Dendritic cell treated with granulocyte-macrophage colony-stimulating factor and Interleukin-4, amounts not matched to agents 40 ng/mL and 50 ng/mL, for 4 days (primary cell): ENCODE results near the gene CALHM3.

Source experiments
- H3K27ac Mint-ChIP-seq: one replicate; pipeline ENCODE4 v1.8.0; 2022; ENCODE audit warnings: mild to moderate bottlenecking, mixed read lengths
- H3K27me3 Mint-ChIP-seq: one replicate; pipeline ENCODE4 v1.8.0; 2022; ENCODE audit warnings: mild to moderate bottlenecking, mixed read lengths
- H3K36me3 Mint-ChIP-seq: one replicate; pipeline ENCODE4 v1.8.0; 2022; ENCODE audit warnings: low read depth, mixed read lengths
- H3K4me1 Mint-ChIP-seq: one replicate; pipeline ENCODE4 v1.8.0; 2022; ENCODE audit warnings: low read depth, mixed read lengths
- H3K4me3 Mint-ChIP-seq: one replicate; pipeline ENCODE4 v1.8.0; 2022; ENCODE audit warnings: mild to moderate bottlenecking, moderate library complexity, mixed read lengths
- H3K9me3 Mint-ChIP-seq: one replicate; pipeline ENCODE4 v1.8.0; 2022; ENCODE audit warnings: mixed read lengths
- intact Hi-C: fragments of 100-400 bp; cut with micrococcal nuclease; formaldehyde crosslinking; loops from one replicate; pipeline ENCODE4 v1.15.0; 2022

CALHM3 gene

DNA sequence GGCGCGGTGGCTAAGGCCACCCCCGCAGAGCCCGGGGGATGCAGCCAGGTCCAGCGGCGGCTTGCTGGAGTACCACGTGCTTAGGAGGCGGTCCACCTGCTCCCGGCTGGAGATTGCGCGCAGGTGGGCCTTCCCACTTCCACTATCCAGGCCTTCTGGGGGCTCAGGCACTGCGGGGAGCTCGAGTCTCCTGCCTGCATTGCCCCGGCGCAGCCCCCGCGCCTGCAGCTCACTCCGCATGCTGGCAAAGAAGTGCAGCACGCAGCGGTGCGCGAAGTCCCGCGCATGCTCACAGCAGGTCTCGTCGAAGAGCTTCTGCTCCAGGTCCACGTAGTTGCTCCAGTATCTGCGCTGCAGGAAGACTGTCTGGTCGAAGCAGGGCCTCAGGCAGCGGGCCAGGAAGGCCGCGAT is 5.8 kb downstream of the CALHM3 start:
- Mint-ChIP-seq H3K9me3 (no peaks in the 10 kb centered on the region), H3K36me3 (no peaks in the 10 kb centered on the region), H3K4me3 (no peak overlapping the region), H3K27ac (no peak overlapping the region), H3K27me3 (no peaks in the 10 kb centered on the region), H3K4me1 (peaks cover 55% of the 10 kb centered on the region)
- intact Hi-C loops: no loop called here

DNA sequence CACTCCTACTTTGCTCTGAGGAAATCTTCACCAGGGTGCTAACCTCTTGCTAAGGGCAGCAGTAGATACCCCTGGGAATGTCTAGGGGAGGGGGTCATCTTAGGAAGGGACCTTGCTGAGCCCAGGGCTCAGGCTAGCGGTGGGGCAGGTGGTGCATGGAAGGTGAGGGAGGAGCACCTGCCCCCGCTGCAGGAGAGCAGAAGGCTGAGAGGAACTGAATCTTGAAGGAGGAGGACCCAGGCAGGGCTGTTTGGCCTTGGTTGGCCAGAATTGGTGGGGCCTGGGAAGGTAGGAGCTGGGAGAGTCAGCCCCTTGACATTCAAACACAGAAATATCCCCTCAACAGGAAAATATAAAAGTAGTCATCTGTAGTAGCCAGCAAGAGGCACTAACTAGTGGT is 7.0 kb downstream of the CALHM3 start:
- no peaks in the 10 kb centered on the region for H3K9me3 Mint-ChIP-seq
- intact Hi-C loops: no loop called here
- H3K27ac Mint-ChIP-seq: peak overlapping the region; percentile 81
- peaks cover 67% of the 10 kb centered on the region for H3K4me1 Mint-ChIP-seq
- peak overlapping the region; percentile 52 for H3K4me3 Mint-ChIP-seq
- H3K27me3 Mint-ChIP-seq: no peaks in the 10 kb centered on the region
- no peaks in the 10 kb centered on the region for H3K36me3 Mint-ChIP-seq

DNA sequence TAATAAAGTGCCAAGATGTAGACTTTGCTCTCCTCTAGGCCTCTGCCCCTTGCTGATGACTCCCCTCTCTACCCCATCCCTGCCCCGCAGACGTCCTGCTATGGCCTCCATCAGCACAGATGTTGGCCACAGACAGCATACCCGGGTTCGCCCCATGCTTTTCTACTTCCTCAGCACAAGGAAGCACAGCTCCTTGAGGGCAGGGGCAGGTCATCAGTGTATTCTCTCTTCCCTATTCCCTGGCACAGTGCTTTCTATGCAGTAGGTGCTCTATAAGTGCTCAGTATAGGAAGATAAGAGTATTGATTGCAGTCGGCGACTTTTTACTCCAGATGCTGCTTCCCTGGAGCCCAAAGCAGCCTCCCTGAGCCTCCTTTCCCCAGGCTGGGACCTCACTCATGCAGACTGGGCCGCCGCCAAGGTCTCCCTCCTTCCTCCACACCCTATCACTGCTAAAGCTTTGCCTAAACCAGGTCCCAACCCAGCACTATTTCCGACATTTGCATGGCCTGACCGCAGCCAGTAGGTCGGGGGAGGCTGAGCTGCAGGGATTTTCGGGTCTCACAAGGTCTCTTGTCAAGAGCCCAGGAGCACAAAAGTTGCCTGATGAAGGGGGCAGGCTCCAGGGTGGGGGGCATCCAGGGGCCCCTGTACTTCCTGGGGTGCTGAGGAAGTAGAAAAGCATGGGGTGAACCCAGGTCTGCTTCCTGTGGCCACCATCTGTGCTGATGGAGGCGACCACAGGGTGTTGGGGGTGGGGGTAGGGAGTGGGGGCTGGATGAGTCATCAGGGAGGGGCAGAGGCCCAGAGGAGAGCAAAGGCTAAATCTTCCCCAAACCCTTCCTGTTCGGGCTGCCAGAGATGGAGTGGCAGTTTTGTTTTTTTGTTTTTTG is 8.0 kb downstream of the CALHM3 start:
- intact Hi-C loops: no loop called here

DNA sequence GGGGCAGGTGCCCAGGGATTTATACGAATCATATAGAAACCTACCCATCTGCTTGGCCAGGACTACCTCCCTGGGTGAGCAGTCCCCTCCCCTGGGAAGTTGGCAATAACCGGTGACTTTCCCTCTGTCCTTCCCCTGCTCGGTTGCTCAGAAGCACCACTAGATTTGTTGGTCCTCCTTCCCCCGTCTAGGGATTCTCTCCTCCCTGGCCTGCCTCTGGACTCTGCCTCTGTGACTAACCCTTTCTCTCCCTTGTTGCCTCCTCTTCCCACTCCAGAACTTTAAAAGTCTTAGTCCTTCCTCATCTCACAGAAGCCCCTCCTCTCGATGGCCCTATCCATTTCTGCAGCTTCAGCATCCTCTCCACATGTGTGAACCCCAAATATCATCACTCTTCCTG is 9.8 kb downstream of the CALHM3 start:
- Mint-ChIP-seq H3K4me1 (peaks cover 81% of the 10 kb centered on the region), H3K27ac (peak overlapping the region; percentile 10), H3K4me3 (no peak overlapping the region), H3K36me3 (no peaks in the 10 kb centered on the region), H3K9me3 (no peaks in the 10 kb centered on the region), H3K27me3 (no peaks in the 10 kb centered on the region)
- intact Hi-C loops: no loop called here

More for the DNA sequence above, 8.0 kb downstream of the CALHM3 start:
- peak overlapping the region; percentile 81 for H3K27ac Mint-ChIP-seq
- no peaks in the 10 kb centered on the region for H3K36me3 Mint-ChIP-seq
- H3K27me3 Mint-ChIP-seq: no peaks in the 10 kb centered on the region
- no peak overlapping the region for H3K4me3 Mint-ChIP-seq
- H3K9me3 Mint-ChIP-seq: no peaks in the 10 kb centered on the region
- peaks cover 69% of the 10 kb centered on the region for H3K4me1 Mint-ChIP-seq

DNA sequence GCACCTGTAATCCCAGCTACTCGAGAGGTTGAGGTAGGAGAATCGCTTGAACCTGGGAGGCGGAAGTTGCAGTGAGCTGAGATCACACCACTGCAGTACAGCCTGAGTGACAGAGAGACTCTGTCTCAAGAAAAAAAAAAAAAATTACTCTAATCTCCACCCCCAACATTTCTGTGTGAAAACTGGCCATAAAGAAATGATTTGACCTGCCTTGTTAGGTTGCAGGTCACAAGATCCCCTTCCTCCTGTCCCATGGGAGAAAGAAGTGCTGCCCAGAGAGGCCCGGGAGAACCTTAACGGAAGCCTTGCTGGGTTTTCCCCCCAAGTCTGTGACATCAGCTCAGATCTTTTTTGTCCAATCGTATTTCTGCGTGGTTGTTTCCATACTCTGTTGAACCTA is 11.6 kb downstream of the CALHM3 start:
- no peak overlapping the region for H3K4me3 Mint-ChIP-seq
- H3K9me3 Mint-ChIP-seq: no peaks in the 10 kb centered on the region
- H3K4me1 Mint-ChIP-seq: peaks cover 82% of the 10 kb centered on the region
- H3K36me3 Mint-ChIP-seq: no peaks in the 10 kb centered on the region
- peak overlapping the region; percentile 65 for H3K27ac Mint-ChIP-seq
- intact Hi-C loops: no loop called here
- no peaks in the 10 kb centered on the region for H3K27me3 Mint-ChIP-seq

GRCh38 chr10:103466734-103467133 is 12.3 kb downstream of the CALHM3 start:
- H3K36me3 Mint-ChIP-seq: no peaks in the 10 kb centered on the region
- no peaks in the 10 kb centered on the region for H3K27me3 Mint-ChIP-seq
- intact Hi-C loops: no loop called here
- H3K9me3 Mint-ChIP-seq: no peaks in the 10 kb centered on the region
- H3K4me3 Mint-ChIP-seq: no peak overlapping the region
- H3K4me1 Mint-ChIP-seq: peaks cover 75% of the 10 kb centered on the region
- peak overlapping the region; percentile 65 for H3K27ac Mint-ChIP-seq

- Mint-ChIP-seq H3K4me1 (peaks cover 64% of the 10 kb centered on the region), H3K9me3 (no peaks in the 10 kb centered on the region), H3K36me3 (no peaks in the 10 kb centered on the region), H3K27me3 (no peaks in the 10 kb centered on the region), H3K27ac (peak overlapping the region; percentile 77), H3K4me3 (peak overlapping the region; percentile 33)
- intact Hi-C loops: no loop called here
Observed at GRCh38 chr10:103465411-103466179, 13.4 kb downstream of the CALHM3 start.

GRCh38 chr10:103463499-103463898 is 15.5 kb downstream of the CALHM3 start:
- intact Hi-C loops: no loop called here
- Mint-ChIP-seq H3K36me3 (no peaks in the 10 kb centered on the region), H3K4me3 (no peak overlapping the region), H3K4me1 (peaks cover 61% of the 10 kb centered on the region), H3K9me3 (no peaks in the 10 kb centered on the region), H3K27ac (peak overlapping the region; percentile 43), H3K27me3 (no peaks in the 10 kb centered on the region)

DNA sequence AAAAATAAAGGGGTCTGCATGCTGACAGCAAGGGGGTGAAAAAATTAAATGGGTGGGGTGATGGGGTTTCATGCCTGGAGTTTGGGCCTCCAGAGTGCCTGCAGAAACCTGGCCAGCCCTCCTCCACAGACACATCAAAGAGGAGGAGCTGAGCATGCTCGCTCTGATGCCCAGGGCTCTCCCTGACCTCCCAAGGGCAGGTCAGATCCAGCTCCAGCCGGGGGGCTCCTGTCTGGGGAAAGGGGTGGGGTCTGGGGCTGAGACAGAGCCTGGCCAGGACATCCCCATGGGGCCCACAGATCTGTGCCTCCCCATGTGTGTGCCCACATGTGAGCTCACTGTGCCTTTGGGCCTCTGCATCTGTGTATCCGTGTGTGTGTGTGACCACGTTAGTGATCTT is 19.4 kb downstream of the CALHM3 start:
- Mint-ChIP-seq H3K4me1 (peaks cover 35% of the 10 kb centered on the region), H3K27ac (no peak overlapping the region), H3K27me3 (no peaks in the 10 kb centered on the region), H3K4me3 (no peak overlapping the region), H3K9me3 (no peaks in the 10 kb centered on the region), H3K36me3 (no peaks in the 10 kb centered on the region)
- intact Hi-C loops: no loop called here

DNA sequence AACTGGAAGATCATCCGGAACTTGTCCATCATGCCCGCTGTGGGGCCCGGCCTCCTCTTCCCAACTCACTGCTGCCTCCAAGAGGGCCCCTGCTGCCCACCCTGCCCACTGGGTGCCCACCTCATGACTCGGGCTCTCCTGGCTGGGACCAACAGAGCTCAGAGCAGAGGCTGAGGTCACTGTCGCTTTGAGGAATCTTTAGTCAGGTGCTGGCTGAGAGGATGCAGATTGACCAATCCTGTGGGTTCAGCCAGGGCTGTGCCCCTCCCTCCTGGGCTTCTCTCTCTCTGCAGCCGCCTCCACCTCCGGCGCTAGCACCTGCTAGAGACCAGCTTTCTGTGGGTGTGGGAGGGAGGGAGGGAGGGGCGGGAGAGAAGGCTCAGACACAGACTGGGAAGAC is 20.3 kb downstream of the CALHM3 start, which contains the start of gene CALHM1:
Gene CALHM1, minus strand, starts transcription at position 181 of the 400 bp plus-strand sequence. Its CDS starts 149 bp downstream, at position 32.
- Mint-ChIP-seq H3K27me3 (no peaks in the 10 kb centered on the region), H3K4me1 (peaks cover 30% of the 10 kb centered on the region), H3K4me3 (no peak within 1 kb of the TSS), H3K36me3 (no peaks in the 10 kb centered on the region), H3K9me3 (no peaks in the 10 kb centered on the region), H3K27ac (no peak within 1 kb of the TSS)
- intact Hi-C loops: no loop called here

DNA sequence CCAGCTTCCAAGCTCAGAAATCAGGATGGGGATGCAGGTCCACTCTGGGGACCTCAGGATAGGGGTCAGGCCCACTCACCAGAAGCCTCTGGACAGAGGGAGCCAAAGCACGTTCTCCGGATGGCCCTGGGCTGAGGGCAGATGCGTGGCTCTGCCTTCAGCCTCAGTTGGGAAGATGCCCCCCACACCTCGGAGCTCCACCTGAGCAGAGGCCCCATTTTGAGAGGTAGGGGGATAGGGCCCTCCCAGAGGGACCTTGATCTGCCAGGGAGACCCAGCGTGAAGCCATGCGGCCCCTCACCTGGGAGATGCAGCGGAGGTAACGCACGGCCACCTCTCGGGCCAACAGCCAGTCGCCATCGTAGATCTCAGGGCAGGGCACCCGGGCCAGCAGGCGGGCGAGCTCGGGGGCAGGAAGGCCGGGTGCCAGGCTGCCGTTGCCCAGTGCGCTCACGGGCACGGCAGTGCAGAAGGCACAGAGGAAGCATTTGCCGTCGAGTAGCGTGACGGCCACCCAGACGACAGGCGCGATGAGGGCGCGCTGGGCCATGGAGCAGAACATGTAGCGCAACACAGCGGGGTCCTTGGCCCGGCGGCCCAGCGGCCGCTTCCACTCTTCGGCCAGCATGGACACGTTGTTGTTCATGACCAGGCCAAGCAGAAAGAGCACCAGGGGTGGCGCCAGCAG is 21.0 kb downstream of the CALHM3 start:
- Mint-ChIP-seq H3K36me3 (no peaks in the 10 kb centered on the region), H3K4me3 (no peak overlapping the region), H3K4me1 (peaks cover 30% of the 10 kb centered on the region), H3K27ac (no peak overlapping the region), H3K27me3 (no peaks in the 10 kb centered on the region), H3K9me3 (no peaks in the 10 kb centered on the region)
- intact Hi-C loops: no loop called here

DNA sequence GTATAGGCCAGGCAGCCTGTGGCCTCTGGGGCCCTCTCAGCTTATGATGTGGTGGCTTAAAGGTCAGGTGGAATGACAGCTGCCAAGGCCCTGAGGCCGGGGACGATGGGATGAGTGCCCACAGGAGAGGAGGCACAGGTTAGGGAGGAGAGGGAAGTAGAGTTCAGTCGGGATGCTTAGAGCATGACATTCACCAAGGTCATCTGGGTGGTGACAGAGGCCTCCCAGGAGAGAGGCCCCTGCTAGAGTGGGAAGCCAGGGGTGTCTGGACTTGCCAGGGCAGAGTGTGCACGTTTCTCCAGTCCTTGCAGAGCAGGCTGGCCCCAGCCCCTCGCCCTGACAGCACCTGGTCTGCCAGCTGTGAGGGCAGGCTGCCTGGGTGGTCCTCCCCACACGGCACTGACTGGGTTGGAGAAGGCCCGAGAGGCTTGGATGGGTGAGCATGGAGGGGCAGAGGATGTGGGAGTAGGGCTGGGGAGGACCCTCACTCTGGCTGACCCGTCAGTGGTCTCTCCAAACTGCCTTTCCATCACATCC is 21.8 kb downstream of the CALHM3 start:
- Mint-ChIP-seq H3K27me3 (no peaks in the 10 kb centered on the region), H3K4me3 (no peak overlapping the region), H3K4me1 (peaks cover 38% of the 10 kb centered on the region), H3K27ac (peak overlapping the region; percentile 35), H3K36me3 (peaks cover 1% of the 10 kb centered on the region), H3K9me3 (no peaks in the 10 kb centered on the region)
- intact Hi-C loops: no loop called here

GRCh38 chr10:103456074-103456660 is 22.9 kb downstream of the CALHM3 start:
- peaks cover 9% of the 10 kb centered on the region for H3K36me3 Mint-ChIP-seq
- no peak overlapping the region for H3K4me3 Mint-ChIP-seq
- H3K27me3 Mint-ChIP-seq: no peaks in the 10 kb centered on the region
- intact Hi-C loops: no loop called here
- no peaks in the 10 kb centered on the region for H3K9me3 Mint-ChIP-seq
- H3K27ac Mint-ChIP-seq: no peak overlapping the region
- peaks cover 42% of the 10 kb centered on the region for H3K4me1 Mint-ChIP-seq
